Measurements from ENCODE around the gene OSBPL2. TPM values are rescaled to one million over a fixed set of nuclear protein-coding genes. Genes with fewer than 3 reads are reported as not detected.

The OSBPL2 gene
- total and polyA plus RNA-seq, 2 donors (not counting 1 experiment from before 2014, with no cell fraction given) = 13.3 to 27.9 TPM

DNA sequence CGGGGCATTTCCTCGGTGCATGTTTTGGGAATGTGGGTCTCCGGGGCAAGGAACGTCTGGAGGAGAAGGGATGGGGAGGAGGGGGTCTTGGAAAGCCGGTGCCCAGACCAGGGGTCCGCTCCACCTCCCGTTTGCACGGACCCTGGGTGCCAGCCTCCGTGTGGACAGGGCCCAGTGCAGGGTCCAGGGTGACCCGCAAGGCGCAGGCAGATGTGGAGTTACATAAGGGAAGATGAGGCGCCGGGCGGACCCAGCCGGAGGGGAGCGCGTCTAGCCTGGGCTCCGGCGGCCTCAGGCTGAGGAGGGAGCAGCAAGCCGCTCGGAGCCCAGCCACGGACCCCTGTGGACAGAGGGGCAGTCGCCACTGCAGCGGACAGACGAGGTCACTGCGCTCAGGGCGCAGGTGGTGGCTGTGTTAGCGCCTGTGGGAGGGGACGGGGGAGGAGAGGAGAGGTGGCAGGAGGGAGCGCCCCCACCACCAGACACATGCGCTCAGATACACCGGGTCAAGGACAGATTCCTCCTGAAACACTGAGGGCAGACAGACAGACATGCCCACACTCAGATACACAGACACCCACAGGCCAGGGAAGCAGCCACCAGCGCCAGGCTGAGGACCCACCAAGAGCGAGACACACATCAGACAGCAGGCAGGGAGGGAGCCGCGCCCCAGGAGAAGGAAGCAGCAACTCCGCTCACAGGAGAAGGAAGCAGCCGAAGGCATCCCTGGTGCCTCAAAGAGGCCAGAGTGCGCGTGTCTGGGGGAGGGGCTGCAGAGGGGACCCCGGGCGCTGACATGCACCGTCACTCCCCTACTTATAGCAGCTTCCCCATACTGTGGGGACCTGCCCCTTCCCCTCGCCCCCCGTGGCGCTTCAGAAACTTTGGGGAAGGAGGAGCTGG is 17.4 kb upstream of the OSBPL2 start:
- Histone ChIP-seq H3K4me1 (ENCODE audit: control insufficient read depth, extremely low read depth, insufficient read depth, low read length) (no peaks in the 10 kb centered on the region), H3K9ac (ENCODE audit: insufficient read depth, low read length) (no peak overlapping the region), H4K20me1 (ENCODE audit: control insufficient read depth, extremely low read depth, insufficient read depth, low read length) (no peaks in the 10 kb centered on the region), H3K27ac (ENCODE audit: insufficient read depth, low read length) (no peak overlapping the region), H3K79me2 (ENCODE audit: control insufficient read depth, insufficient read depth, low read length) (no peaks in the 10 kb centered on the region), H3K4me2 (ENCODE audit: extremely low read depth, insufficient read depth, low read length) (no peak overlapping the region), H3K9me3 (ENCODE audit: control insufficient read depth, insufficient read depth, low read depth, low read length) (no peaks in the 10 kb centered on the region), H2AFZ (ENCODE audit: low read length) (no peak overlapping the region), H3K27me3 (ENCODE audit: control insufficient read depth, insufficient read depth, low read length) (peaks cover 31% of the 10 kb centered on the region), H3K36me3 (ENCODE audit: control insufficient read depth, insufficient read depth, low read length) (no peaks in the 10 kb centered on the region), H3K4me3 (replicated peaks in 1 of 4; ENCODE audit: control extremely low read depth in 1 of 4, insufficient read depth in 1 of 4, low read depth in 3 of 4, low read length in 4 of 4) (no peak overlapping the region)
- no peak for TF ChIP-seq EZH2 (IDR thresholded peaks at IDR 0.05; ENCODE audit: low read length, missing control alignments)
- TF ChIP-seq, protein P1, sequence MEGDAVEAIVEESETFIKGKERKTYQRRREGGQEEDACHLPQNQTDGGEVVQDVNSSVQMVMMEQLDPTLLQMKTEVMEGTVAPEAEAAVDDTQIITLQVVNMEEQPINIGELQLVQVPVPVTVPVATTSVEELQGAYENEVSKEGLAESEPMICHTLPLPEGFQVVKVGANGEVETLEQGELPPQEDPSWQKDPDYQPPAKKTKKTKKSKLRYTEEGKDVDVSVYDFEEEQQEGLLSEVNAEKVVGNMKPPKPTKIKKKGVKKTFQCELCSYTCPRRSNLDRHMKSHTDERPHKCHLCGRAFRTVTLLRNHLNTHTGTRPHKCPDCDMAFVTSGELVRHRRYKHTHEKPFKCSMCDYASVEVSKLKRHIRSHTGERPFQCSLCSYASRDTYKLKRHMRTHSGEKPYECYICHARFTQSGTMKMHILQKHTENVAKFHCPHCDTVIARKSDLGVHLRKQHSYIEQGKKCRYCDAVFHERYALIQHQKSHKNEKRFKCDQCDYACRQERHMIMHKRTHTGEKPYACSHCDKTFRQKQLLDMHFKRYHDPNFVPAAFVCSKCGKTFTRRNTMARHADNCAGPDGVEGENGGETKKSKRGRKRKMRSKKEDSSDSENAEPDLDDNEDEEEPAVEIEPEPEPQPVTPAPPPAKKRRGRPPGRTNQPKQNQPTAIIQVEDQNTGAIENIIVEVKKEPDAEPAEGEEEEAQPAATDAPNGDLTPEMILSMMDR (conservative IDR thresholded peaks at IDR 0.05 in 1 of 2, IDR thresholded peaks at IDR 0.05 in 1 of 2; ENCODE audit: low read depth in 1 of 2, low read length in 2 of 2) = no peak
- DNase-seq (ENCODE audit: low read depth in 2 of 2) = no peak

DNA sequence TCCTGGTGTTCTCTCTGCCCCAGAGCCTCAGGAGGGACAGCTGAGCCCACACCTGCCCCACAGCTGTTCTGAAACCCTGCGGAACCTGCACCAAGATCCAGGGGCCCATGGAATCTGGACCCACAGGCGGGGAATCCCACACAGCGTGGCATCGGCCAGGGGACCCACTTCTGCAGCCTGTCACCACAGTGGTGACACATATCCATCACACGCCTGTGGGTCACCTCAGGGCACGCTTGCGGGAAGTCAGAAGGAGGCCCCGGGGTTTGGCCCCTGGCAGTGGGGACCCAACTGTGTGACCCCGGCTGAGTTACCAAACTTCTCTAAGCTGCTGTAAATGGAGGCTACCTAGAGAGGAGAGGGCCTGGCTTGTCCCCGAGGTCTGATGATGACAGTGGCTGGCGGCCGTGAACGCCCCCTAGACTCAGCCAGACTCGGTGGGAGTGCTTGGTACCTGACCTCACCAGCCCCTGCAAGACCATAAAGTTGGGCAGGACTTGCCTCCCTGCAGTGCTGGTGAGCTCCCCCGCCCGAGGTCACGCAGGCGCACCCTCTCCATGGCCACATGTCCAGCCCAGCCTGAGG is 16.0 kb upstream of the OSBPL2 start:
- Histone ChIP-seq H3K4me3 (replicated peaks in 1 of 4; ENCODE audit: control extremely low read depth in 1 of 4, insufficient read depth in 1 of 4, low read depth in 3 of 4, low read length in 4 of 4) (no peak overlapping the region), H3K4me2 (ENCODE audit: extremely low read depth, insufficient read depth, low read length) (no peak overlapping the region), H3K36me3 (ENCODE audit: control insufficient read depth, insufficient read depth, low read length) (no peaks in the 10 kb centered on the region), H3K4me1 (ENCODE audit: control insufficient read depth, extremely low read depth, insufficient read depth, low read length) (no peaks in the 10 kb centered on the region), H3K9me3 (ENCODE audit: control insufficient read depth, insufficient read depth, low read depth, low read length) (no peaks in the 10 kb centered on the region), H3K9ac (ENCODE audit: insufficient read depth, low read length) (no peak overlapping the region), H4K20me1 (ENCODE audit: control insufficient read depth, extremely low read depth, insufficient read depth, low read length) (no peaks in the 10 kb centered on the region), H3K27me3 (ENCODE audit: control insufficient read depth, insufficient read depth, low read length) (peaks cover 36% of the 10 kb centered on the region), H3K27ac (ENCODE audit: insufficient read depth, low read length) (no peak overlapping the region), H2AFZ (ENCODE audit: low read length) (no peak overlapping the region), H3K79me2 (ENCODE audit: control insufficient read depth, insufficient read depth, low read length) (no peaks in the 10 kb centered on the region)
- no peak for DNase-seq (ENCODE audit: low read depth in 2 of 2)
- TF ChIP-seq EZH2 (IDR thresholded peaks at IDR 0.05; ENCODE audit: low read length, missing control alignments) = no peak
- TF ChIP-seq, protein P1 (conservative IDR thresholded peaks at IDR 0.05 in 1 of 2, IDR thresholded peaks at IDR 0.05 in 1 of 2; ENCODE audit: low read depth in 1 of 2, low read length in 2 of 2) = no peak

DNA sequence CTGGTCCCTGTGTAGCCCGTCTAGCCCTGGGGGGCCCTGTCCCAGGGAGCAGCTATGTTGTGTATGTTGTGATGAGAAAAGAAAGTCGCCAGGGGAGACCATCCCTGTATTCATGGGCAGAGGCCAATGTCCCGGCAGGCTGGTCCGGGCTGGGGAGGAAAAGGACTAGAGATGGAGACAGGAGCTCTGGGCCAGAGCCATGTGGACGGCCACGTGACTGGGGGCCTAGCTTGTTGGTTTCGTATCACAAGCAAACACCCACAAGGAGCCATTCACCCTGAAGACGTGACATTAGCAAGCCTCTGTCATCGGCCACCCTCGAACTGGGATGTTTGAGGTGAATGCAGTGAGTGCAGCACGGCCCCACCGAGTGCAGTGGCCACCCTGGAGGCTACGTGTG is 15.3 kb upstream of the OSBPL2 start:
- H2AFZ ChIP-seq (ENCODE audit: low read length) = no peak overlapping the region
- no peak overlapping the region for H3K4me2 ChIP-seq (ENCODE audit: extremely low read depth, insufficient read depth, low read length)
- no peaks in the 10 kb centered on the region for H3K36me3 ChIP-seq (ENCODE audit: control insufficient read depth, insufficient read depth, low read length)
- no peaks in the 10 kb centered on the region for H3K9me3 ChIP-seq (ENCODE audit: control insufficient read depth, insufficient read depth, low read depth, low read length)
- H3K79me2 ChIP-seq (ENCODE audit: control insufficient read depth, insufficient read depth, low read length) = no peaks in the 10 kb centered on the region
- no peaks in the 10 kb centered on the region for H3K4me1 ChIP-seq (ENCODE audit: control insufficient read depth, extremely low read depth, insufficient read depth, low read length)
- peaks cover 34% of the 10 kb centered on the region for H3K27me3 ChIP-seq (ENCODE audit: control insufficient read depth, insufficient read depth, low read length)
- DNase-seq (ENCODE audit: low read depth in 2 of 2) = no peak
- H3K4me3 ChIP-seq (replicated peaks in 1 of 4; ENCODE audit: control extremely low read depth in 1 of 4, insufficient read depth in 1 of 4, low read depth in 3 of 4, low read length in 4 of 4) = no peak overlapping the region
- H3K9ac ChIP-seq (ENCODE audit: insufficient read depth, low read length) = no peak overlapping the region
- no peak overlapping the region for H3K27ac ChIP-seq (ENCODE audit: insufficient read depth, low read length)
- no peaks in the 10 kb centered on the region for H4K20me1 ChIP-seq (ENCODE audit: control insufficient read depth, extremely low read depth, insufficient read depth, low read length)
- TF ChIP-seq EZH2 (IDR thresholded peaks at IDR 0.05; ENCODE audit: low read length, missing control alignments) = no peak
